Inflammatory macrophage treated with lipopolysaccharide for 4 hours (primary cell): ENCODE results near the gene CFAP298.
"Not testable (repeated sequence)": the region's sequence is repeated elsewhere in the genome, so short reads cannot be mapped to it uniquely, and the experiment has no call there.

ENCODE experiments used
- DNase-seq: peaks from one replicate; pipeline ENCODE4 v3.0.0-alpha.2; 2020

CFAP298 gene

DNA sequence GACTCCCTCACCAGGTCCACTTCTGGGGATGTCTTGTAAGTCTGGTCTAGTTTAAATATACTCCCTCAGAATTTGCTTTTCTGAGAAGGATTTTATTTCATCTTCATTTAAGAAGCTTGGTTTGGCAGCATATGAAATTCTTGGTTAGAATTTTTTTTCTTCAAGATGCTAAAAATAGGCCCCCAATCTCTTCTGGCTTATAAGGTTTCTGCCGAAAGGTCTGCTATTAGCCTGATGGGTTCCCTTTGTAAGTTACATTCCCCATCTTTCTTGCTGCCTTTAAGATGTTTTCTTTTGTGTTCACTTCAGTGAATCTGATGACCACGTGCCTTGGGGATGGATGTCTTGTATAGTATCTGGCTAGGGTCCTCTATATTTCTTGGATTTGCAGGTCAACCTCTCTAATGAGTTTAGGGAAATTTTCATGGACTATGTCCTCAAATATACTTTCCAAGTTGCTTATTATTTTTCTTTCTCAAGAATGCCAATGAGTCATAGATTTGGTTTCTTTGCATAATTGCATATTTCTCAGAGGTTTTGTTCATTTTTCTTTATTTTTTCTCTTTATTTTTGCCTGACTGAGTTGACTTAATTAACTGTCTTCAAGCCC lies 46.2 kb downstream of the CFAP298 start:
- DNase-seq, result no peak

DNA sequence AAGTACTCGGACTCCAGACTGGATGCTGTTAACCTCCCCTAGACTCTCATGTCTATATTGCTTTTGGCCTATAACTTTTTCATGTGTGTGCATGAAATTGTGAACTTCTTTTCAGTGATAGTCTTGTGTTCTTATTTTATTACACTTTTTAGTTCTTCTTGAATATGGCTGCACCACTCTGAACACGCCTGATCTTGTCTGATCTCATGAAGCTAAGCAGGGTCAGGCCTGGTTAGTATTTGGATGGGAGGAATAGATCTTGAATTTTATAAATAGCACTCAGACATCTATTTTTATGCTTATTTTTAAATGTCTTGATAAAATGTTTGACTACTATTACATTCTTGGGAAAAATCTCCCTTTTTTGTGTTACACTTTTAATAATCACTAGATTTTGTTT lies 49.3 kb downstream of the CFAP298 start:
- no peak for DNase-seq

DNA sequence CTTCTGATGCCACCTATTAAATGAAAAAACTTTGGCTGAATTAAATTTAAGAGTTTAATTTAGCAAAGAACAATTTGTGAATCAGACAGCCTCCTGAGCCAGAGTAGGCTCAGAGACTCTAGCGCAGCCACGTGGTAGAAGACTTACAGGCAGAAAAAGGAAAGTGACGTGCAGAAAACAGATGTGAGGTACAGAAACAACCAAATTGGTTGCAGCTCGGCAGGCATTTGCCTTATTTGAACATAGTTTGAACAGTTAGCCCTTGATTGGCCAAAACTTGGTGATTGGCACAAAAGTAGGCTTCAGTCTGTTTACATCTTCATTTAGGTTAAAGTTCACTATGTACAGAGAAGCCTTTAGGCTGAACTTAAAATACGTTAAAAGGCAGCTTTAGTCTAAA lies 49.8 kb downstream of the CFAP298 start:
- no peak for DNase-seq

DNA sequence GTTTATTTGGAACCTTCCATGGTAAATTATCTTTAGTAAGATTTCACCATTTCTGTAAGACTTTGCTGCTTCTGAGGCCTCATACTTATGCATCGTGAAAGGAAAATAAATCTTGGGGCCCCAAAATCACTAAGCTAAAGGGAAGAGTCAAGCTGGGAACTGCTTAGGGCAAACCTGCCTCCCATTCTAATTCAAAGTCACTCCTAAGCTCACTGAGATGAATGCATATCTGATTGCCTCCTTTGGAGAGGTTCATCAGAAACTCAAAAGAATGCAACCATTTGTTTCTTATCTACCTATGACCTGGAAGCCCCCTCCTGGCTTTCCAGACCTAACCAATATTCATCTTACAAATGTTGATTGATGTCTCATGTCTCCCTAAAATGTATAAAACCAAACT lies 50.7 kb downstream of the CFAP298 start:
- not testable (repeated sequence) for DNase-seq

DNA sequence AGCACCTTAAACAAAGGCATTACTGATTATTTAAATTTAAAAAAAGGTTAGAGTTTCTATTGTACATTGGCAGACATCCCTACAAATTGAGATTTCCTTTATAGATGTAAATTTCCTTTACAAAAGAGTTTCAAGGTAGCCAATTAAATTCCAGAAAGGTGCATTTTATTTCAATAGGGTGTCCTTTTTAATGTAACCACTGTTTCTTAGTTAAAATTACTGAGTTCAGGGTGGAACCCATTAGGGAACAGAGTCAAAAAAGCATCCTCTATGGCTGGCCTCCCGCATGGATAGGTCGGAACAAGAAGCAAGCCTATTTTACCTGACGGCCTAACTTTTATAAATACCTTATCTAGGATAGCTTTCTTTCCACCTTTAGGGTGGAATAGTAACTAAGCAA lies 51.3 kb downstream of the CFAP298 start:
- no peak for DNase-seq

DNA sequence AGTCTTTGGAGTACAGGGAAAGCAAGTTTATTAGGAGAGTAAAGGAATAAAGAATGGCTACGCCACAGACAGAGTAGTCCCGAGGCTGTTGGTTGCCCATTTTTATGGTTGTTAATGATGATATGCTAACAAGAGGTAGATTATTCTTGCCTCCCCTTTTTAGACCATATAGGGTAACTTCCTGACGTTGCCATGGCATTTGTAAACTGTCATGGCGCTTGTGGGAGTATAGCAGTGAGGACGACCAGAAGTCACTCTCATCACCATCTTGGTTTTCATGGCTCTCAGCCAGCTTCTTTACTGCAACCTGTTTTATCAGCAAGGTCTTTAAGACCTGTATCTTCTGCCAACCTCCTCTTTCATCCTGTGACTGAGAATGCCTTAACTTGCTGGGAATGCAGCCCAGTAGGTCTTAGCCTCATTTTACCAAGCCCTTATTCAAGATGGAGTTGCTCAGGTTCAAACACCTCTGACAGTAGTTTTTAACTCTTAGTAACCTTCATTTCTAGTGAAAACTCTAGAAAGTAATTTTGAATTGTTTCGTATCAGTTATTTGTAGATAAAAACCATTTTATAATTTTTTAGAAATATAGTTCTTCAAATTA lies 53.1 kb downstream of the CFAP298 start:
- DNase-seq, result no peak

DNA sequence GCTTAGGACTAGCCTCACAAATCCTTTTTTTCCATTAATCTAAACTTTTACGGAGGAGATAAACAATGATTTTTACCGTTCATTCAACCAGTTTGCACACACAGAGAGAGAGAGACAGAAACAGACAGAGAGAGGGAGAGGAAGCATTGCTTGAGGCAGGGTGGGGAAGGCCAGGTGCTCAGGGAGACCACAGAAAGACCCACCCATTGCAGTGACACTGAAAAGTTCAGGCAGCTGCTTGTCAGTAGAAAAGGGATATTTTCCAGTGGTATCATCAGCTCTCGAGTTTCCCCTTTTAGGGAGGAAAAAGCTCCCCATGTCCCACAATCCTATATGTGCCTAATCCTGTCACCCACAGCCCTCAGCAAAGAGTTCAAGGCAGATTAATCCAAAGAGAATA lies 54.1 kb downstream of the CFAP298 start:
- no peak for DNase-seq

DNA sequence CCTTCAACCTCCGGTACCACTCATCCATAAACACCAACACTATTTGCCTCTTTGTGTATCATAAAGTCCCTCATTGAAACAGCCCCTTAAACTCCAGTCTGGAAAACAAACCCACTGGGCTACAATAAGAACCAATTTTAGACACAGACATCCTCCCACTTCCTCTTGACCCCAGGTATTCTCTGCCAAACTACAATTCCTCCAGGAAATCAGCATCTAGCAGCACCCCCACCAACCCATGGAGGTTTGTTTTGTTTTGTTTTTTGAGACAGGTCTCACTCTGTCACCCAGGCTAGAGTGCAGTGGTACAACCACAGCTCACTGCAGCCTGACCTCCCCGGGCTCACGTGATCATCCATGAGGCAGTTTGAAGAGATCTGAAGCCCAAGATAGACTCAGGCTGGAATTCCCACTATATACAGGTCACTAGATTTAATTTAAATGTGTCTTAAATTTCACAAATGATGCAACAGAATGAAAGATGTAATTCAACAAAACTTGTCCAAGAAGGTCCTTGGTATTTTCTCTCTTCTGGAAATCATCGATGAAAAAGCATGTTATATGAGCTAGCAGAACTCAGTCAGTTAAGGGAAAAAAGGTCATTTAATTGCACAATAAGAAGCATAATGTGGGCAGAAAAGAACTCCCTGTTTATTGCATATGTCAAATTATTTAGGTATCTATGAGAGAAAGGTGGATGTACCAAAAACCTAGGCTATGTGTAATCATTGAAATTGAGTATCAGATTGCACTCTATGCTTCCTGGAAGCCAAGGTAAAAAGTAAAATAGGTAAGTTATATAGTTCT lies 57.1 kb downstream of the CFAP298 start:
- no peak for DNase-seq

DNA sequence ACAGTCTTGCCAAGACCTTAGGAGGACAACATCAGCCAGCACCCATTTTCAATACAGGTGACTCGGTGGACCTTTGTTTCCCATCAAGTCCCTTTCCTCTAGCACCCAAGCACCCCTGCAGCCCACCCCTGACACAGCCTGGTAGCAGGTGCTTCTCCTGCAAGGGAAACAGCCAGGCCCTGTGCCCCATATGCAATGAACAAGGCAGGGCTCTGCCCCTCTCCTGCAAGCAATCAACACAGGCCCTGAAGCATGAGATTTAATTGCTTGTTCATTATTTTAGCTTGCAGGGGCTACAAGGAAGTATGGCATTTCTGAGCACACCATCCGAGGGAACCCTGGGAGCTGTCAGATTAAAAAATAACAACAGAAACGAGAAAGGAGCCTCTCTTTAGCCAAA lies 62.3 kb downstream of the CFAP298 start:
- DNase-seq, result no peak

DNA sequence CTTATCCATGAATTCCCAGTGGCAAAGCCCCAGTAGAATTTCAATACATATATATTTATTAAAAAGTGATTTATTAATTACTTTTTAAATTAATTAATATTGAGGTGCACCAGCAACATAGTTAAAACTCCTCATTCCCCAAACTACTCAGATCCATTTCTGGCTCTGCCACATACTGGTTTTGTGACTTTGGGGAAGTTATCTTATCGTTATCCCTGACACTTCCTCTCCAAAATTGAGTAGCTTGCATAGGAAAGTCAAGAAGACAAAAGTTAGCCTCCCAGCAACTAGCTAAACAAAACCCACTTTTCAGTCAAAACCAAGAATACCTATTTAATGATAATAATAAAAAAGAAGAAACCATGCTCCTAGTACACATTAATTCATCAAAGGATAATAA lies 62.7 kb downstream of the CFAP298 start:
- no peak for DNase-seq
